ENCODE data around the gene BAD. TPM values are rescaled to one million over a fixed set of nuclear protein-coding genes. Genes with fewer than 3 reads are reported as not detected.

BAD gene
- total RNA-seq, 1 donor: 68.3 TPM

Small RNA genes within 50 kb of the gene (small RNA-seq; reads per million reads assigned to genes)
- gene RF00019: not detected

Other genes with a start within 250 kb of the BAD start
- gene FLRT1, start 248.7 kb downstream of the BAD start, total RNA-seq: not detected in 2 replicates
- gene MACROD1, start 118.6 kb downstream of the BAD start, total RNA-seq: 7.2 and 19.6 TPM in 2 replicates
- 57.3 and 97.9 TPM in 2 replicates for gene STIP1, start 98.5 kb downstream of the BAD start, total RNA-seq
- gene FERMT3, start 77.9 kb downstream of the BAD start, total RNA-seq: 0.39 and 0.43 TPM in 2 replicates
- 31.4 and 36.7 TPM in 2 replicates for gene TRPT1, start 58.5 kb downstream of the BAD start, total RNA-seq
- 42.0 and 67.0 TPM in 2 replicates for gene NUDT22, start 58.4 kb downstream of the BAD start, total RNA-seq
- 10.0 and 34.9 TPM in 2 replicates for gene DNAJC4, start 54.1 kb downstream of the BAD start, total RNA-seq
- gene VEGFB, start 50.1 kb downstream of the BAD start, total RNA-seq: 18.1 and 19.2 TPM in 2 replicates
- gene FKBP2, start 43.6 kb downstream of the BAD start, total RNA-seq: 25.8 and 70.3 TPM in 2 replicates
- 118 and 386 TPM in 2 replicates for gene PPP1R14B, start 37.7 kb downstream of the BAD start, total RNA-seq
- 34.9 and 60.6 TPM in 2 replicates for gene PLCB3, start 33.1 kb downstream of the BAD start, total RNA-seq
- 19.2 and 20.0 TPM in 2 replicates for gene GPR137, start 1.2 kb upstream of the BAD start, total RNA-seq
- gene KCNK4, start 6.6 kb upstream of the BAD start, total RNA-seq: under 0.01 TPM in 1 of 2 replicates, not detected in the other
- not detected in 2 replicates for gene CATSPERZ, start 15.7 kb upstream of the BAD start, total RNA-seq
- gene ESRRA, start 20.9 kb upstream of the BAD start, total RNA-seq: 23.9 and 42.8 TPM in 2 replicates
- gene TRMT112, start 32.9 kb upstream of the BAD start, total RNA-seq: 190 and 216 TPM in 2 replicates
- gene PRDX5, start 33.5 kb upstream of the BAD start, total RNA-seq: 191 and 275 TPM in 2 replicates
- 1.2 and 2.4 TPM in 2 replicates for gene CCDC88B, start 55.5 kb upstream of the BAD start, total RNA-seq
- 56.9 and 152 TPM in 2 replicates for gene RPS6KA4, start 74.5 kb upstream of the BAD start, total RNA-seq